Gastroesophageal sphincter (tissue), 3 donors: Measurements from ENCODE around the gene DNAJC1.

Experiments
- POLR2A ChIP-seq, 2 donors: fragments of 450-650 bp; IDR thresholded peaks; one replicate each; pipeline ENCODE4 v1.6.1; 2017; ENCODE audit warnings: antibody characterized with exemption in 2 of 2, mild to moderate bottlenecking in 2 of 2, moderate library complexity in 1 of 2
- POLR2AphosphoS5 ChIP-seq: sonication (generic); formaldehyde crosslinking; IDR thresholded peaks from one replicate; pipeline ENCODE4 v1.6.1; 2017; ENCODE audit warnings: antibody characterized with exemption
- TF ChIP-seq, protein P1 (sequence below), 4 experiments: fragments of 200-600 bp in 2 of 4; fragments of 450-650 bp in 2 of 4; sonication (generic) in 1 of 4; IDR thresholded peaks; one replicate each; pipeline ENCODE4 v1.5.1; 2017 to 2019; ENCODE audit warnings: antibody characterized with exemption in 4 of 4, mild to moderate bottlenecking in 2 of 4, moderate library complexity in 2 of 4

DNA sequence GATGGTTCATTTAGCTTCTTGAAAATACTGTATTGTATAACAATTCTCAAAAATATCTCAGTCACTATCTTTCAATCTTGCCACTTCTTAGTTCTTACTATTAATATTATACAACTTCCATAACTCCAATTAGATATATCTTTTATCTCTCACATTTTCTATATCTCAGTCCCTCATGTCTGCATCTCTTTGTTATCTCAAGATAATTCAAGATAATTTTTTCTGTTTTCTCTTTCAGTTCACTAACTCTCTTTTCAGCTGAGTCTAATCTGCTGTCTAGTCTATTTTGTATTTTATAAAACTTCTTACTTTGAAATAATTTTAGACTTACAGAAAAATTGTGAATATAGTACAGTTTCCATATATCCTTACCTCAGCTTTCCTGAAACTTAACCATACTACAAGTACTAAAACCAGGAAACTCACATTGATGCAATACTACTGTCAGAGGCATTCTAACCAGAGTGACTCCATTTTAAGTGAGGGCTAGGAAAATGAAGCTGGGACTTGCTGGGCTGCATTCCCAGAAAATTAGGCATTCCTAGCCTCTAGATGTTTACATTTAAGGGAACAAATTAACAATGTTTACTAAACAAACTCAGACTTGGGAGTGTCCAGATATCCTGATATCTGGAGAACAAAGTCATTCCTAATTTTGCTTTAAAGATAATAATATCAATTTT lies 38.4 kb downstream of the DNAJC1 start:
- TF ChIP-seq POLR2A (IDR thresholded peaks at IDR 0.05) (no peak), POLR2AphosphoS5 (no peak)
- TF ChIP-seq, protein P1, sequence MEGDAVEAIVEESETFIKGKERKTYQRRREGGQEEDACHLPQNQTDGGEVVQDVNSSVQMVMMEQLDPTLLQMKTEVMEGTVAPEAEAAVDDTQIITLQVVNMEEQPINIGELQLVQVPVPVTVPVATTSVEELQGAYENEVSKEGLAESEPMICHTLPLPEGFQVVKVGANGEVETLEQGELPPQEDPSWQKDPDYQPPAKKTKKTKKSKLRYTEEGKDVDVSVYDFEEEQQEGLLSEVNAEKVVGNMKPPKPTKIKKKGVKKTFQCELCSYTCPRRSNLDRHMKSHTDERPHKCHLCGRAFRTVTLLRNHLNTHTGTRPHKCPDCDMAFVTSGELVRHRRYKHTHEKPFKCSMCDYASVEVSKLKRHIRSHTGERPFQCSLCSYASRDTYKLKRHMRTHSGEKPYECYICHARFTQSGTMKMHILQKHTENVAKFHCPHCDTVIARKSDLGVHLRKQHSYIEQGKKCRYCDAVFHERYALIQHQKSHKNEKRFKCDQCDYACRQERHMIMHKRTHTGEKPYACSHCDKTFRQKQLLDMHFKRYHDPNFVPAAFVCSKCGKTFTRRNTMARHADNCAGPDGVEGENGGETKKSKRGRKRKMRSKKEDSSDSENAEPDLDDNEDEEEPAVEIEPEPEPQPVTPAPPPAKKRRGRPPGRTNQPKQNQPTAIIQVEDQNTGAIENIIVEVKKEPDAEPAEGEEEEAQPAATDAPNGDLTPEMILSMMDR (IDR thresholded peaks at IDR 0.05) = no peak
